GM12878 (cell line): Measurements from ENCODE around the gene TMEM256.

Source experiments
- CEBPB ChIP-seq, 2 experiments: fragments of 150-350 bp in 1 of 2; IDR thresholded peaks; 2 replicates each; pipeline ENCODE4 v1.6.1; 2012 to 2014; ENCODE audit warnings: low read depth in 2 of 2, low read length in 2 of 2, borderline replicate concordance in 1 of 2, inconsistent platforms in 1 of 2
- CHD2 ChIP-seq: IDR thresholded peaks from 2 replicates; pipeline ENCODE4 v1.6.1; 2011; ENCODE audit warnings: low read depth, low read length, improper control_type of control experiment, borderline replicate concordance
- MAX ChIP-seq: IDR thresholded peaks from 2 replicates; pipeline ENCODE4 v1.6.1; 2012; ENCODE audit warnings: low read depth, low read length, improper control_type of control experiment
- RCOR1 ChIP-seq: conservative IDR thresholded peaks from 2 replicates; pipeline ENCODE4 v1.6.1; 2012; ENCODE audit warnings: low read depth, low read length, improper control_type of control experiment
- RFX5 ChIP-seq: IDR thresholded peaks from 2 replicates; pipeline ENCODE4 v1.6.1; 2011; ENCODE audit warnings: low read depth, low read length, improper control_type of control experiment
- SRF ChIP-seq, 2 experiments: IDR thresholded peaks; 2 replicates each; pipeline ENCODE4 v1.6.1; 2011; ENCODE audit warnings: low read depth in 2 of 2, low read length in 2 of 2, mild to moderate bottlenecking in 1 of 2, moderate library complexity in 1 of 2
- SUPT20H ChIP-seq: IDR thresholded peaks from 2 replicates; pipeline ENCODE4 v1.6.1; 2011; ENCODE audit warnings: low read depth, mild to moderate bottlenecking, low read length, moderate library complexity, borderline replicate concordance; ENCODE audit not compliant: control insufficient read depth
- ZNF622 ChIP-seq: fragments of 450-650 bp; IDR thresholded peaks from 2 replicates; pipeline ENCODE4 v1.6.1; 2017; ENCODE audit warnings: mild to moderate bottlenecking, inconsistent platforms
- TF ChIP-seq, protein P1 (sequence below), 3 experiments: IDR thresholded peaks in 2 of 3; conservative IDR thresholded peaks in 1 of 3; 2 replicates each; pipeline ENCODE4 v1.5.1; 2011; ENCODE audit warnings: low read depth in 3 of 3, low read length in 3 of 3, mild to moderate bottlenecking in 3 of 3, control low read depth in 2 of 3, moderate library complexity in 2 of 3, inconsistent platforms in 1 of 3, mixed read lengths in 1 of 3; ENCODE audit not compliant: control insufficient read depth in 2 of 3, insufficient read depth in 1 of 3; ENCODE audit errors: extremely low read depth in 1 of 3

DNA sequence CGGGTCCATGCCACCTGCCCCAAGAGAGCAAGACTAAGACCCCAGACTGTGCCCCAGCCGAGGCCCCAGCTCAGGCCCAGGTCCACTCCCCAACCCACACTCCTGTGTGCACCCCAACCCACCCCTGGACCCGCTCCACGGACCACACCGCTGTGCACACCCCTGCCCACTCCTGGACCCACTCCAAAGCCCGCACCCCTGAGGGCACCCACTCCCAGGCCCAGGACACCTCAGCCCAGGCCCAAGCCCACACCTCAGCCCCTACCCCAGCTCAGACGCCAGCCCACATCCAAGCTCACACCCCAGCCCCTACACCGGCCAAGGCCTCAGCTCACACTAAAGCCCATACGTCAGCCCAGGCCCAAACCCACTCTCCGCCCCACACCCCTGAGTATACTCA is 25.8 kb upstream of the TMEM256 start:
- no peak for TF ChIP-seq MAX
- no peak for TF ChIP-seq CEBPB (IDR thresholded peaks at IDR 0.05; ENCODE audit: borderline replicate concordance in 1 of 2, low read depth in 2 of 2, low read length in 2 of 2)
- TF ChIP-seq RFX5: no peak
- TF ChIP-seq SRF (IDR thresholded peaks at IDR 0.05; ENCODE audit: low read depth in 2 of 2, low read length in 2 of 2): no peak
- no peak for TF ChIP-seq SUPT20H
- TF ChIP-seq RCOR1: no peak
- TF ChIP-seq ZNF622: no peak
- TF ChIP-seq, protein P1, sequence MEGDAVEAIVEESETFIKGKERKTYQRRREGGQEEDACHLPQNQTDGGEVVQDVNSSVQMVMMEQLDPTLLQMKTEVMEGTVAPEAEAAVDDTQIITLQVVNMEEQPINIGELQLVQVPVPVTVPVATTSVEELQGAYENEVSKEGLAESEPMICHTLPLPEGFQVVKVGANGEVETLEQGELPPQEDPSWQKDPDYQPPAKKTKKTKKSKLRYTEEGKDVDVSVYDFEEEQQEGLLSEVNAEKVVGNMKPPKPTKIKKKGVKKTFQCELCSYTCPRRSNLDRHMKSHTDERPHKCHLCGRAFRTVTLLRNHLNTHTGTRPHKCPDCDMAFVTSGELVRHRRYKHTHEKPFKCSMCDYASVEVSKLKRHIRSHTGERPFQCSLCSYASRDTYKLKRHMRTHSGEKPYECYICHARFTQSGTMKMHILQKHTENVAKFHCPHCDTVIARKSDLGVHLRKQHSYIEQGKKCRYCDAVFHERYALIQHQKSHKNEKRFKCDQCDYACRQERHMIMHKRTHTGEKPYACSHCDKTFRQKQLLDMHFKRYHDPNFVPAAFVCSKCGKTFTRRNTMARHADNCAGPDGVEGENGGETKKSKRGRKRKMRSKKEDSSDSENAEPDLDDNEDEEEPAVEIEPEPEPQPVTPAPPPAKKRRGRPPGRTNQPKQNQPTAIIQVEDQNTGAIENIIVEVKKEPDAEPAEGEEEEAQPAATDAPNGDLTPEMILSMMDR (IDR thresholded peaks at IDR 0.05 in 2 of 3, conservative IDR thresholded peaks at IDR 0.05 in 1 of 3; ENCODE audit: control insufficient read depth in 2 of 3, extremely low read depth in 1 of 3, insufficient read depth in 1 of 3, low read depth in 3 of 3, low read length in 3 of 3): no peak
- no peak for TF ChIP-seq CHD2
